Trophoblast cell (in vitro differentiated cells and primary cell): ENCODE data around the gene CPA1.
A peak's percentile ranks its signal among the peaks of the same experiment; 100 is the strongest.

Experiments used
- DNase-seq, 2 donors: peaks; one replicate each; pipeline ENCODE4 v3.0.0-alpha.2; 2016
- H2AFZ ChIP-seq: 2 replicates; pipeline ENCODE4 v1.6.1; 2013; ENCODE audit warnings: low read length, moderate library complexity, mild to moderate bottlenecking; ENCODE audit not compliant: insufficient read depth, poor library complexity
- H2AK5ac ChIP-seq: 2 replicates; pipeline ENCODE4 v1.6.1; 2013; ENCODE audit warnings: mild to moderate bottlenecking, low read length
- H2BK120ac ChIP-seq: 2 replicates; pipeline ENCODE4 v1.6.1; 2013; ENCODE audit warnings: low read length, mild to moderate bottlenecking, moderate library complexity; ENCODE audit not compliant: insufficient read depth, poor library complexity
- H2BK12ac ChIP-seq: 2 replicates; pipeline ENCODE4 v1.6.1; 2013; ENCODE audit warnings: mild to moderate bottlenecking, low read length, moderate library complexity
- H2BK5ac ChIP-seq: 2 replicates; pipeline ENCODE4 v1.6.1; 2013; ENCODE audit warnings: low read length, low read depth, moderate library complexity, mild to moderate bottlenecking; ENCODE audit not compliant: poor library complexity
- H3K14ac ChIP-seq: 2 replicates; pipeline ENCODE4 v1.6.1; 2013; ENCODE audit warnings: mild to moderate bottlenecking, low read length
- H3K18ac ChIP-seq: 2 replicates; pipeline ENCODE4 v1.6.1; 2013; ENCODE audit warnings: mild to moderate bottlenecking, low read length
- H3K23ac ChIP-seq: 2 replicates; pipeline ENCODE4 v1.6.1; 2013; ENCODE audit warnings: low read length
- H3K27ac ChIP-seq: 2 replicates; pipeline ENCODE4 v1.5.1; 2013; ENCODE audit warnings: low read depth, mild to moderate bottlenecking, inconsistent platforms, low read length, moderate library complexity
- H3K27me3 ChIP-seq: 2 replicates; pipeline ENCODE4 v1.6.1; 2013; ENCODE audit warnings: inconsistent platforms, mild to moderate bottlenecking, low read length, moderate library complexity; ENCODE audit not compliant: insufficient read depth
- H3K36me3 ChIP-seq, 2 experiments: 1 replicate in 1 of 2; 2 replicates in 1 of 2; pipeline ENCODE4 v1.6.1; 2013; ENCODE audit warnings: low read length in 2 of 2, mild to moderate bottlenecking in 2 of 2, moderate library complexity in 1 of 2; ENCODE audit not compliant: insufficient read depth in 2 of 2, control insufficient read depth in 1 of 2
- H3K4ac ChIP-seq: 2 replicates; pipeline ENCODE4 v1.6.1; 2013; ENCODE audit warnings: low read depth, mild to moderate bottlenecking, low read length, moderate library complexity
- H3K4me1 ChIP-seq, 2 experiments: 1 replicate in 1 of 2; 2 replicates in 1 of 2; pipeline ENCODE4 v1.6.1; 2013; ENCODE audit warnings: low read length in 2 of 2, mild to moderate bottlenecking in 2 of 2, moderate library complexity in 1 of 2; ENCODE audit not compliant: insufficient read depth in 2 of 2, control insufficient read depth in 1 of 2
- H3K4me2 ChIP-seq: 2 replicates; pipeline ENCODE4 v1.6.1; 2013; ENCODE audit warnings: inconsistent platforms, mild to moderate bottlenecking, low read length, moderate library complexity
- H3K4me3 ChIP-seq: 2 replicates; pipeline ENCODE4 v1.5.1; 2013; ENCODE audit warnings: mild to moderate bottlenecking, low read depth, low read length, inconsistent platforms
- H3K79me1 ChIP-seq: one replicate; pipeline ENCODE4 v1.6.1; 2013; ENCODE audit warnings: low read length
- H3K79me2 ChIP-seq: 2 replicates; pipeline ENCODE4 v1.6.1; 2013; ENCODE audit warnings: low read length, mild to moderate bottlenecking; ENCODE audit not compliant: control insufficient read depth, insufficient read depth, poor library complexity
- H3K9ac ChIP-seq: 2 replicates; pipeline ENCODE4 v1.6.1; 2013; ENCODE audit warnings: mild to moderate bottlenecking, low read length
- H3K9me3 ChIP-seq: 2 replicates; pipeline ENCODE4 v1.6.1; 2013; ENCODE audit warnings: low read depth, mild to moderate bottlenecking, control low read depth, inconsistent platforms, low read length; ENCODE audit not compliant: insufficient read depth
- H4K12ac ChIP-seq: 2 replicates; pipeline ENCODE4 v1.6.1; 2013; ENCODE audit warnings: low read depth, mild to moderate bottlenecking, low read length, moderate library complexity
- H4K8ac ChIP-seq: 2 replicates; pipeline ENCODE4 v1.6.1; 2013; ENCODE audit warnings: low read depth, mild to moderate bottlenecking, low read length, moderate library complexity
- H4K91ac ChIP-seq: one replicate; pipeline ENCODE4 v1.6.1; 2013; ENCODE audit warnings: low read depth, mild to moderate bottlenecking, low read length, moderate library complexity
- WGBS: extraction: QIAGEN DNeasy Blood & Tissue Kit; methylation state at CpG from one replicate; pipeline ENCODE4 v1.1.7; 2013; ENCODE audit warnings: missing lambda C conversion rate; ENCODE audit not compliant: insufficient read length, insufficient coverage; ENCODE audit errors: extremely low coverage; 5-methylcytosine and 5-hydroxymethylcytosine counted together

Gene CPA1

GRCh38 chr7:130362251-130362816 lies 18.0 kb upstream of the CPA1 start:
- DNase-seq, result no peak
- H3K27ac ChIP-seq, result no peak overlapping the region

DNA sequence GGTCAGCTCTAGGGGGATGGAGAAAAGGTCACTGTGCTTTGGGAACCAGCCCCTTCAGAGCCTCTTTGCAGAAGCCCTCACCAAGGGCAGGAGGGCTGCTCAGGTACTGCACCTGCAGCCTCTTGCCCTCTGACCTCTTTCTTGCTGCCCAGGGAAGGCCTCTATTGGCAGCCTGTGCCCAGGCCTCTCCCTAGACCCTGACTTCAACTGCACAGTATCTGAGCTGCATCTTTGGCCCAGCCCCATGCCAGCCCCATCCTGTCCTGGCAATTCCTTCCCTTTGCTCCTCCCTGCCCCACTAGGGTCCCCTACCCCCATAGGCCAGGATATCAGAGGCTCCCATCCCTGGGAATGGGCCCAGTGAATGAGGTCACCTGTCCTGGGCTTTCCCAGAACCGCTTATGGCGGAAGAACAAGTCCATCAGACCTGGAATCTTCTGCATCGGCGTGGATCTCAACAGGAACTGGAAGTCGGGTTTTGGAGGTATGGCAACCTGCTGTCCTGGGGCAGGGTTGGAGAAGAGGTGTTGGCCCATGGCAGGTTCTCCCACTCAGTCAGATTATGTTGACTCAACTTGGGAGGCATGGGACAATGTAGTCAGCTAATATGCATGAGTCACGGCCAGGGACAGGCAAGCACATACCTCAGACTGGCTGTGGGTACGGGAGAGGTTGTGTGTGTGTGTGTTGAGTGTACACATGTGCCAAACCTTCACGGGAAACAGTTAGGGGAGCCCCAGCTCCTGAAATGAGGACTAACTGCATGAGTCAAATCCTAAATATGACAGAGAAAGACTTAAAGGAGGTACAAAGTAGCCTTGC lies 17.1 kb upstream of the CPA1 start:
- H3K9me3 ChIP-seq, result peaks cover 13% of the 10 kb centered on the region
- H4K8ac ChIP-seq, result peak overlapping the region; percentile 45
- H3K79me2 ChIP-seq, result no peaks in the 10 kb centered on the region
- H4K91ac ChIP-seq, result peak overlapping the region; percentile 75
- H2AK5ac ChIP-seq, result peak overlapping the region; percentile 92
- no peak overlapping the region for H3K4me2 ChIP-seq
- H3K4ac ChIP-seq, result peak overlapping the region; percentile 15
- peak overlapping the region; percentile 51 for H2BK5ac ChIP-seq
- H3K23ac ChIP-seq, result no peak overlapping the region
- no peaks in the 10 kb centered on the region for H3K36me3 ChIP-seq
- peak overlapping the region; percentile 71 for H3K14ac ChIP-seq
- H2BK120ac ChIP-seq, result peak overlapping the region; percentile 67
- WGBS, result no CpG with 5 or more reads among the region's 8 CpGs
- H2AFZ ChIP-seq, result no peak overlapping the region
- H3K27ac ChIP-seq, result peak overlapping the region; percentile 48
- H3K27me3 ChIP-seq, result no peaks in the 10 kb centered on the region
- H2BK12ac ChIP-seq, result peak overlapping the region; percentile 88
- DNase-seq, result peak; percentile 85 to 87
- H3K18ac ChIP-seq, result peak overlapping the region; percentile 54
- peaks cover 23 to 30% of the 10 kb centered on the region in 2 experiments for H3K4me1 ChIP-seq
- H3K4me3 ChIP-seq, result no peak overlapping the region
- peaks cover 30% of the 10 kb centered on the region for H3K79me1 ChIP-seq
- no peak overlapping the region for H3K9ac ChIP-seq
- no peak overlapping the region for H4K12ac ChIP-seq

More at GRCh38 chr7:130362251-130362816, 18.0 kb upstream of the CPA1 start:
- no peak overlapping the region for H3K9ac ChIP-seq
- peak overlapping the region; percentile 17 for H3K14ac ChIP-seq
- H3K79me2 ChIP-seq, result no peaks in the 10 kb centered on the region
- H3K4ac ChIP-seq, result peak overlapping the region; percentile 15
- peak overlapping the region; percentile 67 for H2BK120ac ChIP-seq
- no peak overlapping the region for H3K18ac ChIP-seq
- H3K79me1 ChIP-seq, result peaks cover 32% of the 10 kb centered on the region
- H3K4me1 ChIP-seq, result peaks cover 23 to 31% of the 10 kb centered on the region in 2 experiments
- no peaks in the 10 kb centered on the region for H3K27me3 ChIP-seq
- H3K4me3 ChIP-seq, result no peak overlapping the region
- H4K8ac ChIP-seq, result no peak overlapping the region
- peaks cover 13% of the 10 kb centered on the region for H3K9me3 ChIP-seq
- H4K12ac ChIP-seq, result no peak overlapping the region
- no CpG with 5 or more reads among the region's 10 CpGs for WGBS
- H2BK5ac ChIP-seq, result peak overlapping the region; percentile 51
- peak overlapping the region; percentile 75 for H4K91ac ChIP-seq
- no peak overlapping the region for H2AFZ ChIP-seq
- peak overlapping the region; percentile 88 for H2BK12ac ChIP-seq
- peak overlapping the region; percentile 92 for H2AK5ac ChIP-seq
- no peak overlapping the region for H3K4me2 ChIP-seq
- H3K36me3 ChIP-seq, result no peaks in the 10 kb centered on the region
- no peak overlapping the region for H3K23ac ChIP-seq

DNA sequence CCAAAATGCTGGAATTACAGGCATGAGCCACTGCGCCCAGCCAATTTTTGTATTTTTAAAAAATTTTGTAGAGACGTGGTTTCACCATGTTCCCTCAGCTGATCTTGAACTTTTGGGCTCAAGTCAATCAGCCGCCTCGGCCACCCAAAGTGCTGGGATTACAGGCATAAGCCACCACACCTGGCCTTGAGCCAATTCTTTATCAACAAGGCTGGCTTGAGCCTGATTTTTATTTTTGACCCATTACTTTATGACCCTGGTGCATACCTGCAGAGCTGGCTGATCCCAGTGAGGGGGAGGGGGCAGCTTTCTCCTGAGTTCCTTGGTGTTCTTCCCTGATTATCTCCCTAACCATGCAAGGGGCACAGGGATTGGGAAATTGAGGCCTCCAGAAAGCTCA lies 15.8 kb upstream of the CPA1 start:
- peak overlapping the region; percentile 69 for H2BK120ac ChIP-seq
- peaks cover 7% of the 10 kb centered on the region for H3K9me3 ChIP-seq
- no peak overlapping the region for H3K4ac ChIP-seq
- peak overlapping the region; percentile 62 for H4K91ac ChIP-seq
- H3K23ac ChIP-seq, result no peak overlapping the region
- no peak overlapping the region for H3K4me2 ChIP-seq
- peaks cover 2% of the 10 kb centered on the region for H3K79me2 ChIP-seq
- H2BK5ac ChIP-seq, result peak overlapping the region; percentile 55
- no peak overlapping the region for H4K8ac ChIP-seq
- no peak overlapping the region for H3K4me3 ChIP-seq
- no peak overlapping the region for H2AFZ ChIP-seq
- H3K79me1 ChIP-seq, result peaks cover 35% of the 10 kb centered on the region
- H3K36me3 ChIP-seq, result no peaks in the 10 kb centered on the region
- no peak overlapping the region for H3K9ac ChIP-seq
- peak overlapping the region; percentile 80 for H2BK12ac ChIP-seq
- DNase-seq, result no peak
- H3K18ac ChIP-seq, result peak overlapping the region; percentile 31
- H3K14ac ChIP-seq, result peak overlapping the region; percentile 50
- no CpG with 5 or more reads among the region's 4 CpGs for WGBS
- H2AK5ac ChIP-seq, result peak overlapping the region; percentile 39
- H3K4me1 ChIP-seq, result peaks cover 30 to 37% of the 10 kb centered on the region in 2 experiments
- no peaks in the 10 kb centered on the region for H3K27me3 ChIP-seq
- no peak overlapping the region for H4K12ac ChIP-seq
- no peak overlapping the region for H3K27ac ChIP-seq

DNA sequence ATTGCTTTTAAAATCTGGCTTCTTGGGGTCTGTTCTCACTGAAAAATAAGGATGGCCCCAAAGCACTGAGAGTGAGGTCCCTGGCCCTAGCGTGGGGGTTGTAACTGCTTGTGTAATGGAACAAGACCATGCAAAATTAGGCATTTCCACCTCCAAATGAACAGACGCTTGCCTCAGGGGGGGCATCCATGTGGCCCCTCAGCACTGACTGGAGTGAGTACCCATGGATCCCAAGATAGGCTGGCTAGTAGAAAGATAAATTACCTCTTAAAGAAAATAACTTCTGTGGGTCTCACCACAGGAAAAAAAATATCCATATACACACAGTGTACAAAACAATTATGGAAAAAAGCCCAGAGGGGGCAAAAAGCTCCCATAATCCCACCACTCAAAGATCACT lies 15.2 kb upstream of the CPA1 start:
- Histone ChIP-seq H2AFZ (no peak overlapping the region), H3K9ac (no peak overlapping the region), H3K14ac (peak overlapping the region; percentile 33), H3K4me3 (no peak overlapping the region), H4K91ac (peak overlapping the region; percentile 62), H3K23ac (no peak overlapping the region), H3K4me1 (peaks cover 35 to 43% of the 10 kb centered on the region in 2 experiments), H3K4me2 (no peak overlapping the region), H3K79me1 (peaks cover 40% of the 10 kb centered on the region), H4K8ac (no peak overlapping the region), H3K27me3 (no peaks in the 10 kb centered on the region), H2BK120ac (peak overlapping the region; percentile 69), H2BK5ac (no peak overlapping the region), H2BK12ac (peak overlapping the region; percentile 74), H4K12ac (no peak overlapping the region), H3K27ac (no peak overlapping the region), H3K18ac (peak overlapping the region; percentile 21), H3K79me2 (peaks cover 2% of the 10 kb centered on the region), H2AK5ac (no peak overlapping the region), H3K36me3 (no peaks in the 10 kb centered on the region), H3K4ac (peak overlapping the region; percentile 19), H3K9me3 (peaks cover 6% of the 10 kb centered on the region)
- DNase-seq, result no peak
- no CpG with 5 or more reads among the region's 2 CpGs for WGBS
